Smooth muscle cell (in vitro differentiated cells): ENCODE results near the gene DGKE. TPM values are rescaled to one million over a fixed set of nuclear protein-coding genes. Genes with fewer than 3 reads are reported as not detected.

ENCODE experiments used
- DNase-seq: peaks from one replicate; lab custom pipeline; 2025; ENCODE audit not compliant: unreplicated experiment; lab: John Stamatoyannopoulos, UW
- H2AFZ ChIP-seq: fragments of 200-600 bp; sonication (generic); 2 replicates; pipeline ENCODE4 v1.6.0; 2016; ENCODE audit warnings: antibody characterized with exemption, low read depth, mild to moderate bottlenecking
- H3F3A ChIP-seq: fragments of 200-600 bp; sonication (generic); 2 replicates; pipeline ENCODE4 v1.6.0; 2017; ENCODE audit warnings: antibody characterized with exemption, low read depth
- H3K27ac ChIP-seq: fragments of 200-600 bp; sonication (generic); 2 replicates; pipeline ENCODE4 v1.5.1; 2016; ENCODE audit warnings: low read depth, mild to moderate bottlenecking
- H3K27me3 ChIP-seq: fragments of 200-600 bp; sonication (generic); 2 replicates; pipeline ENCODE4 v1.6.1; 2016; ENCODE audit warnings: low read depth, mild to moderate bottlenecking
- H3K36me3 ChIP-seq: fragments of 200-600 bp; sonication (generic); 2 replicates; pipeline ENCODE4 v1.5.1; 2016; ENCODE audit warnings: low read depth
- H3K4me1 ChIP-seq: fragments of 200-600 bp; sonication (generic); 2 replicates; pipeline ENCODE4 v1.5.1; 2016; ENCODE audit warnings: low read depth
- H3K4me2 ChIP-seq: fragments of 200-600 bp; sonication (generic); 2 replicates; pipeline ENCODE4 v1.6.0; 2016; ENCODE audit warnings: mild to moderate bottlenecking
- H3K4me3 ChIP-seq: fragments of 200-600 bp; sonication (generic); 2 replicates; pipeline ENCODE4 v1.5.1; 2016; ENCODE audit warnings: mild to moderate bottlenecking
- H3K79me2 ChIP-seq: fragments of 200-600 bp; sonication (generic); 2 replicates; pipeline ENCODE4 v1.6.0; 2016; ENCODE audit warnings: low read depth, mild to moderate bottlenecking
- H3K9ac ChIP-seq: fragments of 200-600 bp; sonication (generic); 2 replicates; pipeline ENCODE4 v1.6.0; 2016; ENCODE audit warnings: low read depth
- H3K9me3 ChIP-seq: fragments of 200-600 bp; sonication (generic); replicated peaks from 2 replicates; pipeline ENCODE4 v1.5.1; 2016; ENCODE audit warnings: low read depth
- H4K20me1 ChIP-seq: fragments of 200-600 bp; sonication (generic); 2 replicates; pipeline ENCODE4 v1.6.0; 2016; ENCODE audit warnings: low read depth
- CTCF ChIP-seq: fragments of 200-600 bp; sonication (generic); IDR thresholded peaks from 2 replicates; pipeline ENCODE4 v1.5.1; 2017; ENCODE audit warnings: borderline replicate concordance, mild to moderate bottlenecking, antibody characterized with exemption; ENCODE audit not compliant: insufficient read depth, poor library complexity, severe bottlenecking
- WGBS: methylation state at CpG from one replicate; pipeline ENCODE4 v1.1.7; 2016; ENCODE audit warnings: low lambda C conversion rate; 5-methylcytosine and 5-hydroxymethylcytosine counted together
- polyA plus RNA-seq: library from polyadenylated mRNA; unstranded; fragments of >200 nt; fragmentation: Nextera tagmentation; extraction: Ambion mirVana; gene quantifications from 2 replicates; pipeline ENCODE4 v1.2.1, GENCODE V29; 2016
- total RNA-seq: library from RNA; depleted of rRNA; stranded (reverse); fragments of >200 nt; gene quantifications from 2 replicates; pipeline ENCODE4 v1.2.3, GENCODE V29; 2014

Gene DGKE
- total and polyA plus RNA-seq, 2 experiments from 2014 or later = 1.2 to 5.9 TPM

GRCh38 chr17:56815711-56816110, 18.2 kb upstream of the DGKE start:
- Histone ChIP-seq H3K9ac (no peak overlapping the region), H3K4me3 (no peak overlapping the region), H3K27me3 (no peaks in the 10 kb centered on the region), H3K27ac (no peak overlapping the region), H3K9me3 (no peaks in the 10 kb centered on the region), H3K36me3 (no peaks in the 10 kb centered on the region), H3K4me1 (no peaks in the 10 kb centered on the region), H4K20me1 (no peaks in the 10 kb centered on the region), H3K4me2 (no peak overlapping the region), H3F3A (no peaks in the 10 kb centered on the region), H2AFZ (peak overlapping the region; percentile 9), H3K79me2 (no peaks in the 10 kb centered on the region)
- TF ChIP-seq CTCF = no peak
- WGBS = 56% methylated on average over 6 of the region's 6 CpGs
- DNase-seq = no peak

- Histone ChIP-seq H3K36me3 (no peaks in the 10 kb centered on the region), H3K9ac (no peak overlapping the region), H3K4me2 (no peak overlapping the region), H3F3A (no peaks in the 10 kb centered on the region), H3K9me3 (no peaks in the 10 kb centered on the region), H3K79me2 (no peaks in the 10 kb centered on the region), H3K4me1 (no peaks in the 10 kb centered on the region), H3K4me3 (no peak overlapping the region), H3K27me3 (no peaks in the 10 kb centered on the region), H4K20me1 (no peaks in the 10 kb centered on the region), H3K27ac (no peak overlapping the region), H2AFZ (no peak overlapping the region)
- TF ChIP-seq CTCF = no peak
- DNase-seq = no peak
These were observed 16.9 kb upstream of the DGKE start for GRCh38 chr17:56817066-56817465.

GRCh38 chr17:56819030-56819429, 14.9 kb upstream of the DGKE start:
- Histone ChIP-seq H3K36me3 (no peaks in the 10 kb centered on the region), H3K4me3 (no peak overlapping the region), H4K20me1 (no peaks in the 10 kb centered on the region), H2AFZ (no peak overlapping the region), H3F3A (no peaks in the 10 kb centered on the region), H3K79me2 (no peaks in the 10 kb centered on the region), H3K27me3 (no peaks in the 10 kb centered on the region), H3K4me2 (no peak overlapping the region), H3K9me3 (no peaks in the 10 kb centered on the region), H3K4me1 (no peaks in the 10 kb centered on the region), H3K27ac (no peak overlapping the region), H3K9ac (no peak overlapping the region)
- TF ChIP-seq CTCF = no peak
- 96% methylated on average over 2 of the region's 2 CpGs for WGBS
- no peak for DNase-seq

GRCh38 chr17:56819431-56820145, 14.4 kb upstream of the DGKE start:
- no peaks in the 10 kb centered on the region for H3K4me1 ChIP-seq
- no peak overlapping the region for H3K27ac ChIP-seq
- H3K9ac ChIP-seq = no peak overlapping the region
- no peaks in the 10 kb centered on the region for H4K20me1 ChIP-seq
- 28% methylated on average over 14 of the region's 14 CpGs for WGBS
- no peaks in the 10 kb centered on the region for H3F3A ChIP-seq
- no peak overlapping the region for H3K4me3 ChIP-seq
- peak; percentile 14 for DNase-seq
- peak overlapping the region; percentile 36 for H3K4me2 ChIP-seq
- no peaks in the 10 kb centered on the region for H3K9me3 ChIP-seq
- TF ChIP-seq CTCF = peak; percentile 67
- H3K79me2 ChIP-seq = no peaks in the 10 kb centered on the region
- no peaks in the 10 kb centered on the region for H3K36me3 ChIP-seq
- no peaks in the 10 kb centered on the region for H3K27me3 ChIP-seq
- no peak overlapping the region for H2AFZ ChIP-seq
